Stimulated activated CD8-positive, alpha-beta memory T cell treated with anti-CD3 and anti-CD28 coated beads, Interleukin-4, amount 100 ng/mL, for 24 hours (primary cell): ENCODE data around the gene MTHFD2L.

Experiments used
- DNase-seq: peaks from one replicate; pipeline ENCODE4 v3.0.0-alpha.2; 2020; ENCODE audit warnings: low read depth

The MTHFD2L gene

DNA sequence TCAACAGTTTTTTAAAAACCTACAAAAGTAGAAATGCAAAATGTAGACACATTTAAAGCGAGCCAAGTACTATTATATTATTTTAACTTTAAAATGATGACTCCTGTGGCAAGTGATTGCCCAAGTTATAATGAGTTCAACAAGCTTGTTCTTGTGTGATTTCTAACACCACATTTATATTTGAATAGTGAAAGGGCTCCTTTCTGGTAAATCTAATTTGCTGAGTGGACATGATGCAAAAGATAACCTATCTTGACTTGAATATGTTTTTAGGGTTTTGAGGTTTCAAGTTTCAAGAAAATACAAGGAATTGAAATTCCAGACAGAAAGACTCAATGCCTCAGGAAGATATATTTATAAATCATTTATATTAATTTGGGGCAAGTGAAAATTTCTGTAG is 149.3 kb downstream of the MTHFD2L start:
- no peak for DNase-seq

GRCh38 chr4:74308215-74308614 is 150.3 kb downstream of the MTHFD2L start, which contains the start of gene EPGN:
Gene EPGN (plus strand): TSS chr4:74308470. CDS start chr4:74308534, 64 bp downstream.
- DNase-seq, result no peak

GRCh38 chr4:74309223-74309622 is 151.3 kb downstream of the MTHFD2L start:
- DNase-seq, result no peak

DNA sequence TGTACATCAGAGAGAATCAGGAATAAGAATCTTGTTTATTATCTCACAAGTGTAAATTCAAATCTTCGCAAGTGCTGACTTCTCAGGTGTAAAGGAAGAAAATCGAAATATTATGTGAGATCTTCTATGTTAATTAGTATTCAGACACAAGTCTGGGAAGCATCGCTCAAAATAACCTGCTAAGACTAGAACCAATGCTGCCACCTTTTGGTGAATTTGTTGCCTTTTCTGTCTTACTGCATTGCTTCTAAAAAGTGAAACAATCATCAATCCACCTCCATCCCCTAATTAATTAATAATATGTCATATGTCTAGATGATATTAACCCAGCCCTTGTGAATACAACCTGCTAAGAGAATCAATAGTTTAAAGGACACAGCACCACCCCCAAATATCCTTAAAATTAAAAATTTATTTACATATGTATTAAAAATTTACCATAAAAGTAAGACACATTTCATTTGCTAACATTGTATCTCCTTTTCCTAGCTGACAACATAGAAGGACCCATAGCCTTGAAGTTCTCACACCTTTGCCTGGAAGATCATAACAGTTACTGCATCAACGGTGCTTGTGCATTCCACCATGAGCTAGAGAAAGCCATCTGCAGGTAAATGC is 153.9 kb downstream of the MTHFD2L start:
- DNase-seq, result no peak

DNA sequence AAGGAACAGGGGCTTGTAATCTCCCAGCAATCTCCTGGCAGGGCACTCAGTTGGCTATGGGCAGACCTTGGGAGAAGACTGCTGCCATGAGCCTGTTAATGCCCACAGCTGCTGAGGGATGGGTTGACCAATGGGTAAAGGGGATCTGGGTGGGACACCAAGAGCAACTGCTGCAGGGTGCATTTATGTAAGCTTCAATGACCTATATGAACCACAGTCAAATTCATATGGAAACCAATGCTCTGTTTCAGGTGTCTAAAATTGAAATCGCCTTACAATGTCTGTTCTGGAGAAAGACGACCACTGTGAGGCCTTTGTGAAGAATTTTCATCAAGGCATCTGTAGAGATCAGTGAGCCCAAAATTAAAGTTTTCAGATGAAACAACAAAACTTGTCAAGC is 156.4 kb downstream of the MTHFD2L start:
- DNase-seq, result no peak

DNA sequence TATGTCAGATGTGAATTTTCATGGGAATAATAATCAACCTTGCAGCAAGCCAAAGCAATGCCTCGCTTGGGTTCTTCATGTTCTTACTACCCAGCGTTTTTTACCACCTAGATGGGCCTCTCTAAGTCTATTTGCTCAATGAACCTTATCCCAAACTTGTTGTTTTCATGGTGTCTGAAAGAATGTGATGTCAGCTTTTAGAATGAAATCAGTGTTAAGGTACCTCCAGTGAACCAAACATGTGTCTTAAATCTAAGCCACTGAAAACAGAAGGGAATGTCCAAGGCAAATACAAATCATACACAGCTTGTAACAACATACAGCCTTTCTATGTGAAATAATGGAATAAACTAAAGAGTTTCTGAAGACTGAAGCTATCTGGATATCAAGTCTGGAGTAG is 157.0 kb downstream of the MTHFD2L start:
- no peak for DNase-seq

GRCh38 chr4:74315376-74315775 is 157.5 kb downstream of the MTHFD2L start:
- no peak for DNase-seq

- no peak for DNase-seq
Measured at GRCh38 chr4:74316397-74316796, 158.5 kb downstream of the MTHFD2L start.

DNA sequence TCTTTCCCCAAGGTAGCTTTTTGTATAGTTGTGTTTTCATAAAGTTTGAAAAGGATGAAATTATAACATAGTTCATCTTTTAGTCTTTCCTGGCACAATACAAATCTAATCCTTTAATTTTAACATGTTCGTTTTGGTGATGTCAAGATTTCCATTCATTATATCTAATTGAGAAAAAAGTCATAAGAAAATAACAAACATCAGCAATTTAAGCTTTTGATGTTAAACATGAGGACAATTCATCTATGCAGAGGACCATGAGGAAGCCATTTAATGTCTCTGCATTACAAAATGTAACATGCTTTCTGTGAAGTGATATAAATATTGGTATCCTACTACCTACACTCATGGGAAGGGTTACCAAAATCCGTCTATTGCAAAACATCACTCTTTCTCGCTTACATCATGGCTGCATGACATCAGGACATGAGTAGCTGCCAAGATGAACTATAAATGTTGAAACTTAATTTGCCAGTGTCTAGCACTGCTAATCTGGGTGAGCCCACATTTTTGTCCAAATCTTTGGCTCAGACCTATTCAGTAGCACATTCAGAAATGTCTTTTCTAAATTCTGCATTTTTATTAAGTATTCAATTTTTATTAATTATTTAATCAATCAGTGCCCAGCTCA is 159.8 kb downstream of the MTHFD2L start:
- no peak for DNase-seq

DNA sequence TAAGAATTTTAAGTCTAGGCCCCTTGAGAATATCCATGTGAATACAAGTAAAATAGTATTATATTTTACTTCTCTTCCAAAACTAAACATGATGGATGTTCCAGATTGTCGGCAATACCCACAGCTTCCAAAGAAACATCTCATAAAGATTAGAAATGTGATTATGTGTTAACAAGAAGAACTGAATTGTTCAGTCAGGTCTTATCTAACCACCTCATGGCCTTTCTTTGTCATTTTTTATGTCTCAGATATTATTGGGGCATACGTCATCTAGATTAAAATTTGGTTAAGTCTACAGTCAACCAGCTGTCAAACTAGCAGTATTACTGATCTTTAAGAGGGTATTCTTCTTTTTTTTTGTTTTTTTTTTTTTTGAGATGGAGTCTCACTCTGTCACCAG is 160.4 kb downstream of the MTHFD2L start:
- DNase-seq, result no peak

DNA sequence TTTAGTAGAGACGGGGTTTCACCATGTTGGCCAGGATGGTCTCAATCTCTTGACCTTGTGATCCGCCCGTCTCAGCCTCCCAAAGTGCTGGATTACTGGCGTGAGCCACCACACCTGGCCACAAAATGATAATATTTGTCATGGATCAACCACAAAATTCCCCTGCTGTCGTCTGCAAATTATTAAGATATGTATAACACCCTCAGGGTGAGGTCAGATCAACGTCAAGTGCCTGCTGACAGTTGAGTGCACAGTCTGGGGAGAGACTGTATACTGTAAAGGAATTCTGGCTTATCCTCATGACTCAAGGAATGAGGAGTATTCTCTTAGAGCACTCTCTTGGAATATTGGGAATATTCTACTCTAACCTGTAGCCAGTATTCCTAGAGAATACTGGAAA is 161.6 kb downstream of the MTHFD2L start:
- DNase-seq, result no peak

GRCh38 chr4:74320559-74321118 is 162.7 kb downstream of the MTHFD2L start:
- DNase-seq, result no peak

DNA sequence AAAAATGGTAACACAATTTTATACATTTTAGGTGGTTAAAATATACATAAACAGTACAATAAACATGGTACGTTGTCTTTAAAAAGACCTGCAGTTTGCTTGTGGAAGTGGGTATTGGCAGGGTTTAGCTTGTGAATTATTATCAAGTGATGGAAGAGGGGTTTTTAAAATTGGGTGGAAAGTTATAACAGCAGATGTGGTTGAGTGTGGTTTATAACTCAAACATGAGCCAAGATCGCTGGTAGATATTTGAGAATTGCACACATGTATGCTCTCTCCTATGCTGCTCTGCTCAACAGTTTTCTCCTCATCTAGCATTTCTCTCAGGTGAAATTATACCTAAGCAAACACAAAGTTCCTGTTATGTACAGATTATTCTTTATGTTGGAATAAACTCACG is 164.4 kb downstream of the MTHFD2L start:
- no peak for DNase-seq

DNA sequence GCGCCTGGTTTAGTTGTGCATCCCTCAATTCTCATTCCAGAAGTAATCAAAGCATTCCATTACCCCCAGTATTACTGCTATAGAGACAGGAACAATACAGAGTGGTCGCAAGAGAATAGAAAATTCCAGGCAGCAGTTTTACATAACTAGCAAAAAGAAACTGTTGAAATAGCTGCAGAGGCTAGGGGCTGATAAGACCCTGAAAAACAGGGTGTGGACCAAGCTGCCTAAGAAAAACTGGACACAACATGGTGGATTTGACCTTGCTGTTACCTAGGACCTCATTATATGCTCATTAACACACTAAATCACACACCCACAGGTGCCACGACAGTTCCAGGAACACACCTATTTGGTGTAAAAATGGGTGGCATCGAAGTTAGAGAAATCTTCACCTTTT is 165.7 kb downstream of the MTHFD2L start:
- DNase-seq, result no peak

GRCh38 chr4:74324262-74324661 is 166.3 kb downstream of the MTHFD2L start:
- DNase-seq, result no peak

GRCh38 chr4:74325886-74326285 is 168.0 kb downstream of the MTHFD2L start:
- DNase-seq, result no peak

GRCh38 chr4:74327762-74328161 is 169.8 kb downstream of the MTHFD2L start:
- no peak for DNase-seq

GRCh38 chr4:74328501-74328900 is 170.6 kb downstream of the MTHFD2L start:
- DNase-seq, result no peak

GRCh38 chr4:74329307-74329706 is 171.4 kb downstream of the MTHFD2L start:
- DNase-seq, result no peak

GRCh38 chr4:74330295-74330750 is 172.4 kb downstream of the MTHFD2L start:
- no peak for DNase-seq

GRCh38 chr4:74331252-74331651 is 173.3 kb downstream of the MTHFD2L start:
- DNase-seq, result no peak

DNA sequence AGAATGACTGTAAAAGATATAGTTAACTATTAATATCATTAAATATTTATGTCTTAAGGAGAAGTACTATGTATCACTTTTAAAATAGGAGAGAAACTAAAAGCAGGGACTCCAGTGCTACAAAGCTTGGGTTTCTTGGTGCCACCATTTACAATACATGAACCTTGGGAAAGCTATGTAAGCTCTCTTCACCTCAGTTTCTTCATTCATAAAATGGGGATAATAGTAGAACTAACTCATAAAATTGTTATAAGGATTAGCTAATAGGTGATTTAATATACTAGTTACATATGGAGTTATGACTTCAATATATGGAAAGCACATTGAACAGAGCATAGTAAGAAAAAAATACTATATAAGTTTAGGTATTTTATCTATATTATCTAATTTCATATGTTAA is 174.0 kb downstream of the MTHFD2L start:
- DNase-seq, result no peak

GRCh38 chr4:74334636-74335035 is 176.7 kb downstream of the MTHFD2L start:
- DNase-seq, result no peak
